Measurements from ENCODE around the gene FBXL7. TPM values are rescaled to one million over a fixed set of nuclear protein-coding genes. Genes with fewer than 3 reads are reported as not detected.

The FBXL7 gene
- total RNA-seq, 6 experiments from 2014 or later, result 12.7 to 19.2 (median 16.8) TPM

DNA sequence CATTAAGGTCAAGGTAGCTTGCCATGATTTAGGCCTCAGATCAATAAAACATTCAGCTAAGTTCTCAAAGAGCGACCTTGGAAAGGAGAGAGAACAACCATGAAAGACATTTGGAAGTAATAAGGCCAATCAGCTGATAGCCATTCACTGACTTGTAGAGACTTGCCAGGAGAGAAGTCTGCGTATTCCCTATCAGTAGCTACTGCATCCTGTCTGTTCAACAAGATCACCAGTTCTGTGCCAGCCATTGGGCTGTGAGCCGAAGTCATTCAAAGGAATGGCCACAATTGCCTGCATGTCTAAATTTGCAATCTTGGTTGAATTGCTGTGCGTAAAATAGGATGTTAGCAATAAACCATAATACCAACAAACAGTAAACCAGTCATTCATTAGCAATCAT lies 219.8 kb downstream of the FBXL7 start:
- Mint-ChIP-seq H3K36me3 (ENCODE audit: low read depth) (peaks cover 5% of the 10 kb centered on the region), H3K27ac (no peak overlapping the region; the same call in 1 of the 2 replicates), H3K27me3 (ENCODE audit: insufficient read depth) (no peaks in the 10 kb centered on the region), H3K9me3 (no peaks in the 10 kb centered on the region; the same call in 1 of the 2 replicates), H3K4me1 (ENCODE audit: low read depth) (peaks cover 39% of the 10 kb centered on the region), H3K4me3 (no peak overlapping the region)
- no peak for DNase-seq
- TF ChIP-seq, protein P1, sequence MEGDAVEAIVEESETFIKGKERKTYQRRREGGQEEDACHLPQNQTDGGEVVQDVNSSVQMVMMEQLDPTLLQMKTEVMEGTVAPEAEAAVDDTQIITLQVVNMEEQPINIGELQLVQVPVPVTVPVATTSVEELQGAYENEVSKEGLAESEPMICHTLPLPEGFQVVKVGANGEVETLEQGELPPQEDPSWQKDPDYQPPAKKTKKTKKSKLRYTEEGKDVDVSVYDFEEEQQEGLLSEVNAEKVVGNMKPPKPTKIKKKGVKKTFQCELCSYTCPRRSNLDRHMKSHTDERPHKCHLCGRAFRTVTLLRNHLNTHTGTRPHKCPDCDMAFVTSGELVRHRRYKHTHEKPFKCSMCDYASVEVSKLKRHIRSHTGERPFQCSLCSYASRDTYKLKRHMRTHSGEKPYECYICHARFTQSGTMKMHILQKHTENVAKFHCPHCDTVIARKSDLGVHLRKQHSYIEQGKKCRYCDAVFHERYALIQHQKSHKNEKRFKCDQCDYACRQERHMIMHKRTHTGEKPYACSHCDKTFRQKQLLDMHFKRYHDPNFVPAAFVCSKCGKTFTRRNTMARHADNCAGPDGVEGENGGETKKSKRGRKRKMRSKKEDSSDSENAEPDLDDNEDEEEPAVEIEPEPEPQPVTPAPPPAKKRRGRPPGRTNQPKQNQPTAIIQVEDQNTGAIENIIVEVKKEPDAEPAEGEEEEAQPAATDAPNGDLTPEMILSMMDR (IDR thresholded peaks at IDR 0.05), result no peak

DNA sequence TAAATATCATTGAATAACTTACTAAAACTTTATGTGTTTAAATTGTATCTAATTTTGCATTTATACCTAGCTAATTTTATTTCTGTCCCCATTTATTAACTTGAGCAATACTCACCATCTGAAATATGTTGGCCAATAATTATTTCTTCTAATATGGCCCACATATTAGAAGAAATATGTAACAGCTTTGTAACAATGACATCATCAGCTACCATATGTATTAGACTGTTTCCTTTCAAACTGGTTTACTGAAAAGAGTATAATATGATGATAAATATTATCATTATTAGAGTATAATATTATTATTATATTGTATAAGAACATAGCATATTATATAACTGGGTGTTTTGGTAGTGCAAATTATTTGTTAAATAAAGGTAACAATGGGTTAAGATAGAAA lies 220.5 kb downstream of the FBXL7 start:
- Mint-ChIP-seq H3K9me3 (peaks cover 7% of the 10 kb centered on the region), H3K4me3 (no peak overlapping the region), H3K27ac (no peak overlapping the region), H3K27me3 (ENCODE audit: insufficient read depth) (no peaks in the 10 kb centered on the region), H3K36me3 (ENCODE audit: low read depth) (peaks cover 12% of the 10 kb centered on the region), H3K4me1 (ENCODE audit: low read depth) (peaks cover 39% of the 10 kb centered on the region)
- TF ChIP-seq, protein P1 (IDR thresholded peaks at IDR 0.05), result no peak
- no peak for DNase-seq

DNA sequence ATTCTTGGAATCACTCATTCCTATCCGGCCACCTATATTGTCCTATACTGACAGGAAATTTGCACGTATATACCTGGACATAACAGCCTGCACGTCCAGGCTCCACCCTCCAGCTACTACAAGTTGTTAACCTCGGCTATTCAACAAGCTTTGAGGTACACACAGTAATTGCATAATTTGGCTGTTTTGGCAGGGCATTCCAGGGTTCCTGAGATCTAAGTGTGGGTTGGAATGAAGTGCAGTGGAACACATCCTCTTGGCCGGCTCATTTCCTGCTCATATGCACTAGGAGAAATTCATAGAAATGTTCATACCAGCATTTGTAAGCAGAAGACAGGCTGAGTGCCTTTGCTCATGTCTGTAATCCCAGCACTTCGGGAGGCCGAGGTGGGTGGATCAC lies 222.3 kb downstream of the FBXL7 start:
- TF ChIP-seq, protein P1 (IDR thresholded peaks at IDR 0.05), result no peak
- no peaks in the 10 kb centered on the region for H3K27me3 Mint-ChIP-seq (ENCODE audit: insufficient read depth)
- H3K9me3 Mint-ChIP-seq, result peaks cover 22% of the 10 kb centered on the region
- H3K36me3 Mint-ChIP-seq (ENCODE audit: low read depth), result peaks cover 23% of the 10 kb centered on the region
- H3K27ac Mint-ChIP-seq, result no peak overlapping the region
- peaks cover 25% of the 10 kb centered on the region for H3K4me1 Mint-ChIP-seq (ENCODE audit: low read depth)
- no peak for DNase-seq
- H3K4me3 Mint-ChIP-seq, result no peak overlapping the region

DNA sequence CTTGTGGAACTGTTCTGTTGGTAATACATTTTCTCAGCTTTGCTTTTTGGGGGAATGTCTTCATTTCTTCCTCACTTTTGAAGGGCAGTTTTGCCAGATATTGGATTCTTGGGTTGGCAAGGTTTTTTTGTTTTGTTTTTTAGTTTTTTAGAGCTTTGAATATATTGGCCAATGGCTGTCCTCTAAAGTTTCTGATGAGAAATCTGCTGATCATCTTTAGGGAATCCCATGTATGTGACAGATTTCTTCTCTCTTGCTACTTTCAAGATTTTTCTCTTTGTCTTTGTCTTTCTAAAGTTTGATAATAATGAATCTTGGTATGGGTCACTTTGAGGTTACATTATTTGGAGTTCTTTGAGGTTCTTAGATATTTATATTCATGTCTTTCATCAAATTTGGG lies 227.4 kb downstream of the FBXL7 start:
- TF ChIP-seq, protein P1 (IDR thresholded peaks at IDR 0.05), result no peak
- H3K9me3 Mint-ChIP-seq, result peaks cover 34% of the 10 kb centered on the region
- peaks cover 42% of the 10 kb centered on the region for H3K36me3 Mint-ChIP-seq (ENCODE audit: low read depth)
- H3K4me1 Mint-ChIP-seq (ENCODE audit: low read depth), result no peaks in the 10 kb centered on the region
- H3K4me3 Mint-ChIP-seq, result no peak overlapping the region
- no peak overlapping the region for H3K27ac Mint-ChIP-seq
- no peak for DNase-seq
- no peaks in the 10 kb centered on the region; the same call in 1 of the 2 replicates for H3K27me3 Mint-ChIP-seq (ENCODE audit: insufficient read depth)

DNA sequence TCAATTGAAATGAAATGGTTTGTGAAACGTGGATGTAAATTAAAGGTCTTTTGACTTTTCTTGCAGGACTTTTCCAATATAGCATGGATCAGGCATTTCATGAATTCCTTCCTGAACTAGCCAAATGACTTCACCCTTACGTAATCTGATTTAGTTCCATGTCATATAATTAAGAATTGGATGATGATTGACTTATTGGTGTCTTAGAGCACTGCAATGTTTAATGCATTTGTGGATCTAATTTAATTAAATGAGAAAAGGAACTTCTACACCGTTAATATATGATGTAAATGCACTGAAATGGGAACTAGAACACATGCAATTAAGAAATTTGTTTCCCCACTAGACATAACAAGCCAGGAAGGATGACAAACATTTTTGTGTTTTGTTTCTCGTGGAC lies 228.8 kb downstream of the FBXL7 start:
- Mint-ChIP-seq H3K27ac (no peak overlapping the region), H3K9me3 (peaks cover 34% of the 10 kb centered on the region), H3K36me3 (ENCODE audit: low read depth) (peaks cover 42% of the 10 kb centered on the region), H3K27me3 (ENCODE audit: insufficient read depth) (no peaks in the 10 kb centered on the region; the same call in 1 of the 2 replicates), H3K4me3 (no peak overlapping the region), H3K4me1 (ENCODE audit: low read depth) (no peaks in the 10 kb centered on the region)
- no peak for DNase-seq
- TF ChIP-seq, protein P1 (IDR thresholded peaks at IDR 0.05), result no peak

DNA sequence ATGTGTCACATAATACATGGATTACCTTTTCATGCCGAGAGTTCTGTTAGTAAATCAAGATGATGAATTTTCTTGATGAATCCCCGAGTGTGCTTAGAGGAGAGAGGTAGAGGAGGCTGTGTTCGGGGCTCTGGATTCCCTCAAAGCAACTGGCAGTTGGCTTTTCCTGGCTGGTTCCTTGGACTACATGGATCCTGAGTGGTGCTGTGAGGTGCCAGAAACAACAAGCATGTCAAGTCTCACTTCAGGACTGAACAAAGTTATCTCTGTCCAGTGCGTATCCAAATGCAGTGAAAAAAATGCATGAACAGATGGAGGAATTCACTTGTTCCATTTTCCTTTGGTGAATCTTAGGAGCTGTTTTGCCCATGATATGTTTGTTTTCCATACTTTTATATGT lies 231.7 kb downstream of the FBXL7 start:
- no peak for DNase-seq
- H3K36me3 Mint-ChIP-seq (ENCODE audit: low read depth), result peaks cover 29% of the 10 kb centered on the region
- peaks cover under 1% of the 10 kb centered on the region for H3K4me1 Mint-ChIP-seq (ENCODE audit: low read depth)
- peaks cover 18% of the 10 kb centered on the region for H3K9me3 Mint-ChIP-seq
- H3K4me3 Mint-ChIP-seq, result no peak overlapping the region
- TF ChIP-seq, protein P1 (IDR thresholded peaks at IDR 0.05), result no peak
- no peaks in the 10 kb centered on the region; the same call in none of the 2 replicates for H3K27me3 Mint-ChIP-seq (ENCODE audit: insufficient read depth)
- no peak overlapping the region for H3K27ac Mint-ChIP-seq
